Peyer's patch (tissue), 4 donors: ENCODE measurements around the gene DOLPP1.

Source experiments
- POLR2A ChIP-seq, 2 donors: fragments of 450-650 bp; IDR thresholded peaks; one replicate each; pipeline ENCODE4 v1.5.1; 2017; ENCODE audit warnings: antibody characterized with exemption in 2 of 2, mild to moderate bottlenecking in 2 of 2, moderate library complexity in 2 of 2
- TF ChIP-seq, protein P1 (sequence below), 6 experiments: fragments of 450-650 bp in 4 of 6; fragments of 200-600 bp in 2 of 6; sonication (generic) in 1 of 6; IDR thresholded peaks; one replicate each; pipeline ENCODE4 v1.5.1; 2017 to 2019; ENCODE audit warnings: antibody characterized with exemption in 6 of 6, mild to moderate bottlenecking in 3 of 6, moderate library complexity in 1 of 6

DNA sequence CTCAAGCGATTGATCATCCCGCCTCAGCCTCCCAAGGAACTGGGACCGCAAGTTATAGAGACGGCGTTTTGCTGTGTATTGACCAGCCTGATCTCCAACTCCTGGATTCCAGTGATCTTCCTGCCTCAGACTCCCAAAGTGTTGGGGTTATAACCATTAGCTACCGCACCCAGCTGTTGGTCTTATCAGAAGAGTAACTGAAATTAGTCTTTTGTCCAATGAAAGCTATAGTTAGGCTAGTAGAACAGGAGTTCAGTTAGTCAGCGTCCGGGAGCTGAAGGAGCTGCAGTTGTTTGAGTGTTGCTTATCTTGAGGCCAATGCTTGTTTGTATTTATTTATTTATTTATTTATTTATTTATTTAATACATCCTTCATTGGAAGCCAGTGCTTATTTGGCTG lies 47.7 kb upstream of the DOLPP1 start:
- TF ChIP-seq, protein P1, sequence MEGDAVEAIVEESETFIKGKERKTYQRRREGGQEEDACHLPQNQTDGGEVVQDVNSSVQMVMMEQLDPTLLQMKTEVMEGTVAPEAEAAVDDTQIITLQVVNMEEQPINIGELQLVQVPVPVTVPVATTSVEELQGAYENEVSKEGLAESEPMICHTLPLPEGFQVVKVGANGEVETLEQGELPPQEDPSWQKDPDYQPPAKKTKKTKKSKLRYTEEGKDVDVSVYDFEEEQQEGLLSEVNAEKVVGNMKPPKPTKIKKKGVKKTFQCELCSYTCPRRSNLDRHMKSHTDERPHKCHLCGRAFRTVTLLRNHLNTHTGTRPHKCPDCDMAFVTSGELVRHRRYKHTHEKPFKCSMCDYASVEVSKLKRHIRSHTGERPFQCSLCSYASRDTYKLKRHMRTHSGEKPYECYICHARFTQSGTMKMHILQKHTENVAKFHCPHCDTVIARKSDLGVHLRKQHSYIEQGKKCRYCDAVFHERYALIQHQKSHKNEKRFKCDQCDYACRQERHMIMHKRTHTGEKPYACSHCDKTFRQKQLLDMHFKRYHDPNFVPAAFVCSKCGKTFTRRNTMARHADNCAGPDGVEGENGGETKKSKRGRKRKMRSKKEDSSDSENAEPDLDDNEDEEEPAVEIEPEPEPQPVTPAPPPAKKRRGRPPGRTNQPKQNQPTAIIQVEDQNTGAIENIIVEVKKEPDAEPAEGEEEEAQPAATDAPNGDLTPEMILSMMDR (IDR thresholded peaks at IDR 0.05) = no peak
- TF ChIP-seq POLR2A (IDR thresholded peaks at IDR 0.05) = peak in 1 of 2 donors; percentile 33
